ENCODE data around the gene EPB41.
"Not testable (repeated sequence)": the region's sequence is repeated elsewhere in the genome, so short reads cannot be mapped to it uniquely, and the experiment has no call there.

Gene EPB41

GRCh38 chr1:29133861-29134694 lies 219.7 kb downstream of the EPB41 start:
- no peak for DNase-seq (ENCODE audit: low read depth)

- no peak for DNase-seq (ENCODE audit: low read depth)
Measured at GRCh38 chr1:29134695-29135028, 220.3 kb downstream of the EPB41 start.

GRCh38 chr1:29136391-29136915 lies 222.1 kb downstream of the EPB41 start:
- no peak for DNase-seq (ENCODE audit: low read depth)

GRCh38 chr1:29142714-29143113 lies 228.3 kb downstream of the EPB41 start:
- DNase-seq (ENCODE audit: low read depth) = no peak

- DNase-seq (ENCODE audit: low read depth) = no peak
Measured at GRCh38 chr1:29144178-29144577, 229.8 kb downstream of the EPB41 start.

GRCh38 chr1:29145739-29146437 lies 231.5 kb downstream of the EPB41 start:
- no peak for DNase-seq (ENCODE audit: low read depth)

- DNase-seq (ENCODE audit: low read depth) = no peak
Measured at GRCh38 chr1:29148656-29149491, 234.5 kb downstream of the EPB41 start.

- DNase-seq (ENCODE audit: low read depth) = not testable (repeated sequence)
Measured at GRCh38 chr1:29150346-29150745, 236.0 kb downstream of the EPB41 start.

GRCh38 chr1:29152046-29152805 lies 237.9 kb downstream of the EPB41 start:
- no peak for DNase-seq (ENCODE audit: low read depth)

GRCh38 chr1:29156543-29157268 lies 242.3 kb downstream of the EPB41 start:
- DNase-seq (ENCODE audit: low read depth) = no peak

GRCh38 chr1:29157269-29157601 lies 242.9 kb downstream of the EPB41 start:
- no peak for DNase-seq (ENCODE audit: low read depth)

- no peak for DNase-seq (ENCODE audit: low read depth)
Measured at GRCh38 chr1:29159773-29160172, 245.4 kb downstream of the EPB41 start.

- no peak for DNase-seq (ENCODE audit: low read depth)
Measured at GRCh38 chr1:29162025-29162424, 247.7 kb downstream of the EPB41 start.

- DNase-seq (ENCODE audit: low read depth) = no peak
Measured at GRCh38 chr1:29162476-29163138, 248.2 kb downstream of the EPB41 start.

GRCh38 chr1:29164588-29164987 lies 250.2 kb downstream of the EPB41 start:
- no peak for DNase-seq (ENCODE audit: low read depth)

- DNase-seq (ENCODE audit: low read depth) = no peak
Measured at GRCh38 chr1:29166291-29166878, 252.0 kb downstream of the EPB41 start.

GRCh38 chr1:29167904-29168303 lies 253.5 kb downstream of the EPB41 start:
- DNase-seq (ENCODE audit: low read depth) = no peak

Measured in fibroblast of the conjunctiva (primary cell).